Esophagus squamous epithelium (tissue), 5 donors: Measurements from ENCODE around the gene LRRC30. TPM values are rescaled to one million over a fixed set of nuclear protein-coding genes. Genes with fewer than 3 reads are reported as not detected.
"Not testable (repeated sequence)": the region's sequence is repeated elsewhere in the genome, so short reads cannot be mapped to it uniquely, and the experiment has no call there.

Experiments used
- DNase-seq: peaks from one replicate; lab custom pipeline; 2025; lab: John Stamatoyannopoulos, UW
- H3K27ac ChIP-seq, 4 donors: fragments of 200-600 bp; sonication (generic); one replicate each; pipeline ENCODE4 v1.5.1; 2016 to 2019; ENCODE audit warnings: mild to moderate bottlenecking in 1 of 4
- H3K27me3 ChIP-seq, 4 donors: fragments of 200-600 bp; sonication (generic); 1 replicate in 3 of 4; 2 replicates in 1 of 4; pipeline versions ENCODE4 v1.5.1 to v1.6.0; 2017 to 2021; ENCODE audit warnings: antibody characterized with exemption in 1 of 4
- H3K36me3 ChIP-seq, 3 donors: fragments of 200-600 bp; sonication (generic); one replicate each; pipeline ENCODE4 v1.5.1; 2016 to 2019
- H3K4me1 ChIP-seq, 3 donors: fragments of 200-600 bp; sonication (generic); one replicate each; pipeline ENCODE4 v1.5.1; 2017 to 2019
- H3K4me3 ChIP-seq, 4 donors: fragments of 200-600 bp; sonication (generic); 1 replicate in 3 of 4; 2 replicates in 1 of 4; pipeline ENCODE4 v1.5.1; 2016 to 2019; ENCODE audit warnings: mild to moderate bottlenecking in 2 of 4, moderate library complexity in 1 of 4
- H3K9me3 ChIP-seq, 3 donors: fragments of 200-600 bp; sonication (generic); one replicate each; pipeline ENCODE4 v1.5.1; 2016 to 2019
- CTCF ChIP-seq, 6 experiments: fragments of 450-650 bp in 4 of 6; fragments of 200-600 bp in 2 of 6; sonication (generic) in 2 of 6; IDR thresholded peaks; one replicate each; pipeline ENCODE4 v1.5.1; 2016 to 2019; ENCODE audit warnings: antibody characterized with exemption in 6 of 6, mild to moderate bottlenecking in 4 of 6, moderate library complexity in 4 of 6
- POLR2A ChIP-seq, 4 donors: fragments of 450-650 bp; IDR thresholded peaks; one replicate each; pipeline ENCODE4 v1.6.1; 2017; ENCODE audit warnings: antibody characterized with exemption in 4 of 4, mild to moderate bottlenecking in 4 of 4, moderate library complexity in 3 of 4
- WGBS, 2 donors: methylation state at CpG; one replicate each; pipeline ENCODE4 v1.1.5; 2018; 5-methylcytosine and 5-hydroxymethylcytosine counted together
- intact Hi-C: fragments of 100-400 bp; cut with DNase I; formaldehyde crosslinking; loops from one replicate; pipeline ENCODE4 v1.15.0; 2022
- total RNA-seq, 4 donors: library from RNA; depleted of rRNA; stranded (reverse); fragments of >200 nt; gene quantifications; one replicate each; pipeline ENCODE4 v1.1.0, GENCODE V29; 2016
- donor health status: DM: yes; HTN: yes; CAD: no.

LRRC30 gene
- total RNA-seq, 4 donors from 2014 or later = not detected

- Histone ChIP-seq H3K4me1 (no peaks in the 10 kb centered on the region), H3K9me3 (no peaks in the 10 kb centered on the region), H3K4me3 (no peak overlapping the region), H3K27ac (no peak overlapping the region), H3K27me3 (no peaks in the 10 kb centered on the region), H3K36me3 (no peaks in the 10 kb centered on the region)
- no peak for DNase-seq
- TF ChIP-seq POLR2A (IDR thresholded peaks at IDR 0.05) = no peak
- intact Hi-C loops = no loop called here
- 90 to 91% methylated on average over 3 of the region's 3 CpGs for WGBS, 2 donors
These were observed 34.5 kb upstream of the LRRC30 start for GRCh38 chr18:7196421-7196820.

GRCh38 chr18:7197854-7198253 lies 33.0 kb upstream of the LRRC30 start:
- no peaks in the 10 kb centered on the region for H3K9me3 ChIP-seq
- TF ChIP-seq POLR2A (IDR thresholded peaks at IDR 0.05) (no peak), CTCF (IDR thresholded peaks at IDR 0.05) (no peak)
- DNase-seq = no peak
- H3K27me3 ChIP-seq = no peaks in the 10 kb centered on the region
- no peak overlapping the region for H3K27ac ChIP-seq
- WGBS, 2 donors = 81 to 84% methylated on average over 2 of the region's 2 CpGs
- no peak overlapping the region for H3K4me3 ChIP-seq
- no peaks in the 10 kb centered on the region for H3K36me3 ChIP-seq
- no peaks in the 10 kb centered on the region for H3K4me1 ChIP-seq
- intact Hi-C loops = no loop called here

- Histone ChIP-seq H3K27ac (no peak overlapping the region), H3K9me3 (no peaks in the 10 kb centered on the region), H3K27me3 (no peaks in the 10 kb centered on the region), H3K4me3 (no peak overlapping the region), H3K36me3 (no peaks in the 10 kb centered on the region), H3K4me1 (no peaks in the 10 kb centered on the region)
- DNase-seq = no peak
- WGBS, 2 donors = 32 to 46% methylated on average over 3 of the region's 3 CpGs
- no peak for TF ChIP-seq POLR2A (IDR thresholded peaks at IDR 0.05)
- TF ChIP-seq CTCF (IDR thresholded peaks at IDR 0.05) = no peak
- intact Hi-C loops = no loop called here
These were observed 32.6 kb upstream of the LRRC30 start for GRCh38 chr18:7198326-7198725.

GRCh38 chr18:7201096-7201495 lies 29.8 kb upstream of the LRRC30 start:
- H3K9me3 ChIP-seq = no peaks in the 10 kb centered on the region
- H3K4me3 ChIP-seq = no peak overlapping the region
- no peaks in the 10 kb centered on the region for H3K27me3 ChIP-seq
- TF ChIP-seq POLR2A (IDR thresholded peaks at IDR 0.05) (no peak), CTCF (IDR thresholded peaks at IDR 0.05) (no peak)
- intact Hi-C loops = no loop called here
- WGBS, 2 donors = 71 to 87% methylated on average over 3 to 4 of the region's 4 CpGs
- peaks cover 0 to 11% (median 0%) of the 10 kb centered on the region in 3 donors for H3K4me1 ChIP-seq
- no peak overlapping the region for H3K27ac ChIP-seq
- no peak for DNase-seq
- no peaks in the 10 kb centered on the region for H3K36me3 ChIP-seq

- no peak for TF ChIP-seq CTCF (IDR thresholded peaks at IDR 0.05)
- TF ChIP-seq POLR2A (IDR thresholded peaks at IDR 0.05) = no peak
- DNase-seq = no peak
- no peak overlapping the region for H3K4me3 ChIP-seq
- H3K27me3 ChIP-seq = no peaks in the 10 kb centered on the region
- peaks cover 0 to 14% (median 0%) of the 10 kb centered on the region in 3 donors for H3K4me1 ChIP-seq
- H3K36me3 ChIP-seq = no peaks in the 10 kb centered on the region
- no peak overlapping the region for H3K27ac ChIP-seq
- WGBS, 2 donors = 77 to 86% methylated on average over 9 of the region's 9 CpGs
- H3K9me3 ChIP-seq = no peaks in the 10 kb centered on the region
- intact Hi-C loops = no loop called here
These were observed 28.7 kb upstream of the LRRC30 start for GRCh38 chr18:7202169-7202568.

GRCh38 chr18:7203601-7204000 lies 27.3 kb upstream of the LRRC30 start:
- H3K27me3 ChIP-seq, H3K36me3 ChIP-seq, H3K27ac ChIP-seq, intact Hi-C loops, H3K9me3 ChIP-seq, H3K4me3 ChIP-seq, DNase-seq: not testable (repeated sequence)
- H3K4me1 ChIP-seq = peaks cover 0 to 14% (median 0%) of the 10 kb centered on the region in 3 donors
- WGBS, 2 donors = 75 to 100% methylated on average over 1 of the region's 29 CpGs
